Hematopoietic multipotent progenitor cell treated with erythropoietin and hydrocortisone succinate and interleukin-3 and kit ligand, for 15 days (in vitro differentiated cells): ENCODE results near the gene HSPBP1.

Experiments
- DNase-seq: peaks from one replicate; pipeline ENCODE4 v3.0.0-alpha.2; 2015; ENCODE audit warnings: low spot score

The HSPBP1 gene

GRCh38 chr19:55279770-55280643 lies at the start of gene HSPBP1:
Gene HSPBP1 (minus strand): TSS chr19:55280110. CDS start chr19:55279608, 502 bp downstream.
- DNase-seq = peak; percentile 92

GRCh38 chr19:55328774-55329318 lies 48.9 kb upstream of the HSPBP1 start:
- peak; percentile 20 for DNase-seq

- no peak for DNase-seq
Observed at GRCh38 chr19:55325172-55325571, 45.3 kb upstream of the HSPBP1 start, which contains the start of gene TMEM150B. Gene TMEM150B (minus strand): TSS chr19:55325341. CDS start chr19:55321036, 4,305 bp downstream.

GRCh38 chr19:55324662-55325061 lies 44.8 kb upstream of the HSPBP1 start:
- DNase-seq = no peak

- DNase-seq = no peak
Observed at GRCh38 chr19:55322204-55322885, 42.4 kb upstream of the HSPBP1 start.

- no peak for DNase-seq
Observed at GRCh38 chr19:55321466-55322137, 41.7 kb upstream of the HSPBP1 start.

- no peak for DNase-seq
Observed at GRCh38 chr19:55320844-55321419, 41.0 kb upstream of the HSPBP1 start.

GRCh38 chr19:55319785-55320184 lies 39.9 kb upstream of the HSPBP1 start:
- DNase-seq = no peak

GRCh38 chr19:55316646-55317045 lies 36.7 kb upstream of the HSPBP1 start:
- DNase-seq = no peak

GRCh38 chr19:55315956-55316525 lies 36.1 kb upstream of the HSPBP1 start:
- no peak for DNase-seq

- no peak for DNase-seq
Observed at GRCh38 chr19:55314396-55314795, 34.5 kb upstream of the HSPBP1 start.

- no peak for DNase-seq
Observed at GRCh38 chr19:55312621-55313512, 33.0 kb upstream of the HSPBP1 start.

GRCh38 chr19:55311797-55312196 lies 31.9 kb upstream of the HSPBP1 start:
- DNase-seq = no peak

GRCh38 chr19:55311397-55311796 lies 31.5 kb upstream of the HSPBP1 start:
- DNase-seq = no peak

GRCh38 chr19:55310498-55310897 lies 30.6 kb upstream of the HSPBP1 start:
- no peak for DNase-seq

GRCh38 chr19:55309448-55309847 lies 29.5 kb upstream of the HSPBP1 start:
- no peak for DNase-seq

GRCh38 chr19:55308281-55308680 lies 28.4 kb upstream of the HSPBP1 start:
- no peak for DNase-seq

- no peak for DNase-seq
Observed at GRCh38 chr19:55306712-55307111, 26.8 kb upstream of the HSPBP1 start.

- DNase-seq = no peak
Observed at GRCh38 chr19:55305983-55306562, 26.2 kb upstream of the HSPBP1 start.

- peak; percentile 52 for DNase-seq
Observed at GRCh38 chr19:55305491-55305890, 25.6 kb upstream of the HSPBP1 start.
